CD14-positive monocyte (primary cell): ENCODE data around the gene TBC1D16. TPM values are rescaled to one million over a fixed set of nuclear protein-coding genes. Genes with fewer than 3 reads are reported as not detected.

ENCODE experiments used
- DNase-seq, 3 donors: peaks; one replicate each; pipeline ENCODE4 v3.0.0-alpha.2; 2011 to 2022
- H2AFZ ChIP-seq: 2 replicates; pipeline ENCODE4 v1.6.0; 2012; ENCODE audit warnings: mild to moderate bottlenecking, low read depth, low read length, inconsistent platforms; ENCODE audit not compliant: insufficient read depth, poor library complexity, severe bottlenecking
- H3K27ac ChIP-seq, 2 donors: 1 replicate in 1 of 2; 2 replicates in 1 of 2; pipeline ENCODE4 v1.5.1; 2012 to 2013; ENCODE audit warnings: low read length in 2 of 2, control low read depth in 1 of 2, inconsistent platforms in 1 of 2, low read depth in 1 of 2, mild to moderate bottlenecking in 1 of 2
- H3K27me3 ChIP-seq, 2 donors: one replicate each; pipeline versions ENCODE4 v1.6.0 to v1.6.1; 2011 to 2013; ENCODE audit warnings: low read length in 2 of 2; ENCODE audit not compliant: control insufficient read depth in 2 of 2, insufficient read depth in 2 of 2
- H3K36me3 ChIP-seq, 2 donors: replicated peaks in 1 of 2; 1 replicate in 1 of 2; 2 replicates in 1 of 2; pipeline versions ENCODE4 v1.5.1 to v1.6.1; 2012 to 2013; ENCODE audit warnings: low read length in 2 of 2, control low read depth in 1 of 2, inconsistent platforms in 1 of 2, mild to moderate bottlenecking in 1 of 2; ENCODE audit not compliant: insufficient read depth in 2 of 2, control insufficient read depth in 1 of 2
- H3K4me1 ChIP-seq, 2 donors: 1 replicate in 1 of 2; 2 replicates in 1 of 2; pipeline versions ENCODE4 v1.5.1 to v1.6.1; 2012 to 2013; ENCODE audit warnings: low read length in 2 of 2, control low read depth in 1 of 2, inconsistent platforms in 1 of 2, mild to moderate bottlenecking in 1 of 2, moderate library complexity in 1 of 2; ENCODE audit not compliant: insufficient read depth in 2 of 2, control insufficient read depth in 1 of 2
- H3K4me2 ChIP-seq: replicated peaks from 2 replicates; pipeline ENCODE3; 2012; ENCODE audit warnings: low read length, moderate library complexity, mild to moderate bottlenecking; ENCODE audit not compliant: poor library complexity, severe bottlenecking; ENCODE audit errors: extremely low read depth
- H3K4me3 ChIP-seq, 3 experiments: fragments of 200-600 bp in 1 of 3; sonication (generic) in 1 of 3; replicated peaks in 1 of 3; 1 replicate in 2 of 3; 2 replicates in 1 of 3; pipeline ENCODE4 v1.5.1; 2011 to 2013; ENCODE audit warnings: low read length in 3 of 3, mild to moderate bottlenecking in 3 of 3, control low read depth in 2 of 3, low read depth in 2 of 3, inconsistent platforms in 1 of 3, moderate library complexity in 1 of 3
- H3K79me2 ChIP-seq: 2 replicates; pipeline ENCODE4 v1.6.0; 2012; ENCODE audit warnings: mild to moderate bottlenecking, control low read depth, inconsistent platforms, low read length, moderate library complexity; ENCODE audit not compliant: insufficient read depth
- H3K9ac ChIP-seq: 2 replicates; pipeline ENCODE4 v1.6.0; 2017; ENCODE audit warnings: low read length, mild to moderate bottlenecking; ENCODE audit not compliant: insufficient read depth, poor library complexity, severe bottlenecking
- H3K9me3 ChIP-seq, 2 donors: replicated peaks in 1 of 2; 1 replicate in 1 of 2; 2 replicates in 1 of 2; pipeline versions ENCODE4 v1.5.1 to v1.6.1; 2012 to 2013; ENCODE audit warnings: low read length in 2 of 2, control low read depth in 1 of 2; ENCODE audit not compliant: control insufficient read depth in 1 of 2, insufficient read depth in 1 of 2
- H4K20me1 ChIP-seq: 2 replicates; pipeline ENCODE4 v1.6.0; 2012; ENCODE audit warnings: mild to moderate bottlenecking, low read length, control low read depth, moderate library complexity; ENCODE audit not compliant: insufficient read depth
- H3K27ac Mint-ChIP-seq, 7 donors: one replicate each; pipeline ENCODE4 v1.8.0; 2020; ENCODE audit warnings: mild to moderate bottlenecking in 7 of 7, mixed read lengths in 7 of 7, moderate library complexity in 6 of 7, inconsistent platforms in 2 of 7
- H3K27me3 Mint-ChIP-seq, 3 donors: one replicate each; pipeline ENCODE4 v1.8.0; 2021 to 2022; ENCODE audit warnings: low read depth in 3 of 3, mild to moderate bottlenecking in 3 of 3, mixed read lengths in 3 of 3, moderate library complexity in 3 of 3, inconsistent platforms in 1 of 3
- H3K36me3 Mint-ChIP-seq, 2 donors: one replicate each; pipeline ENCODE4 v1.8.0; 2020; ENCODE audit warnings: mixed read lengths in 2 of 2, inconsistent platforms in 1 of 2, mild to moderate bottlenecking in 1 of 2
- H3K4me1 Mint-ChIP-seq: one replicate; pipeline ENCODE4 v1.8.0; 2020; ENCODE audit warnings: mild to moderate bottlenecking, mixed read lengths
- H3K4me3 Mint-ChIP-seq, 2 donors: one replicate each; pipeline ENCODE4 v1.8.0; 2020; ENCODE audit warnings: mild to moderate bottlenecking in 2 of 2, mixed read lengths in 2 of 2, moderate library complexity in 1 of 2
- H3K9me3 Mint-ChIP-seq, 7 donors: one replicate each; pipeline ENCODE4 v1.8.0; 2020 to 2022; ENCODE audit warnings: mixed read lengths in 7 of 7, mild to moderate bottlenecking in 6 of 7, moderate library complexity in 6 of 7, inconsistent platforms in 2 of 7
- CTCF ChIP-seq: fragments of 200-600 bp; IDR thresholded peaks from one replicate; pipeline ENCODE4 v1.8.0; 2022; ENCODE audit warnings: antibody characterized with exemption, mild to moderate bottlenecking
- WGBS: methylation state at CpG from one replicate; pipeline ENCODE4 v1.1.5; 2013; ENCODE audit warnings: missing lambda C conversion rate; ENCODE audit not compliant: insufficient coverage; 5-methylcytosine and 5-hydroxymethylcytosine counted together
- intact Hi-C, 2 donors: fragments of 100-400 bp; cut with micrococcal nuclease; formaldehyde crosslinking; loops; one replicate each; pipeline versions ENCODE4 v1.15.0 to v1.15.1; 2023
- polyA plus RNA-seq, 3 donors: library from polyadenylated mRNA; depleted of rRNA in 1 of 3; unstranded in 2 of 3; stranded (reverse) in 1 of 3; fragments of 300-500 nt in 2 of 3; fragments of >200 nt in 1 of 3; fragmentation: Illumina TruSeq in 2 of 3; gene quantifications; 1 replicate in 2 of 3; 2 replicates in 1 of 3; pipeline ENCODE4 v1.2.3, GENCODE V29; 2012 to 2021

The TBC1D16 gene
- polyA plus RNA-seq, 3 donors, result 0.11 to 0.53 (median 0.27) TPM

- Mint-ChIP-seq H3K4me1 (peaks cover 1% of the 10 kb centered on the region), H3K4me3 (no peak overlapping the region)
These were observed 22.6 kb downstream of the TBC1D16 start for GRCh38 chr17:80012765-80013741.

More at GRCh38 chr17:80012765-80013741, 22.6 kb downstream of the TBC1D16 start:
- peaks cover 0 to 10% (median 5%) of the 10 kb centered on the region in 7 donors for H3K9me3 Mint-ChIP-seq
- Histone ChIP-seq H3K4me2 (no peak overlapping the region), H3K4me1 (no peaks in the 10 kb centered on the region), H3K4me3 (no peak overlapping the region), H3K27me3 (no peaks in the 10 kb centered on the region), H3K9ac (no peak overlapping the region), H3K27ac (no peak overlapping the region), H3K79me2 (no peaks in the 10 kb centered on the region), H3K9me3 (peaks cover 0 to 5% of the 10 kb centered on the region in 2 donors), H2AFZ (no peak overlapping the region), H4K20me1 (no peaks in the 10 kb centered on the region), H3K36me3 (no peaks in the 10 kb centered on the region)
- H3K27ac Mint-ChIP-seq, result no peak overlapping the region
- DNase-seq, result no peak
- intact Hi-C loops, result no loop called here
- H3K36me3 Mint-ChIP-seq, result no peaks in the 10 kb centered on the region
- H3K27me3 Mint-ChIP-seq, result peaks cover 0 to 1% (median 1%) of the 10 kb centered on the region in 3 donors
- 96% methylated on average over 26 of the region's 33 CpGs for WGBS
- no peak for TF ChIP-seq CTCF
